GM15510 (cell line): ENCODE measurements around the gene RIC8B.

Experiments
- POLR2A ChIP-seq: IDR thresholded peaks from 3 replicates; pipeline ENCODE4 v1.6.1; 2011; ENCODE audit warnings: borderline replicate concordance; ENCODE audit not compliant: insufficient read length; ENCODE audit errors: extremely low read depth

The RIC8B gene

DNA sequence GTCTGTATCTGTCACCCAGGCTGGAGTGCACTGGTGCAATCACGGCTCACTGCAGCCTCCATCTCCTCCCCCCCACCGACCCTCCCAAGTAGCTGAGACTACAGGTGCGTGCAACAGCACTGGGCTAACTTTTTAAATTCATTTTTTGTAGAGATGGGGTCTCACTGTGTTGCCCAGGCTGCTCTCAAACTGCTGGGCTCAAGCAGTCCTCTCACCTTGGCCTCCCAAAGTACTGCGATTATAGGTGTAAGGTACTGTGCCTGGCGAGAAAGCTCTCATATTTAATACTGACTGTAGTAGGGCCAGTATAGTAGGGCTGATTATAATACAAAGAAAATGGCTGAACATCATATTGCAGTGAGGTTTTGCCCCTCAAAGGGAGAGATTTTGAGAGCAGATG, 2.4 kb downstream of the RIC8B start:
- TF ChIP-seq POLR2A: no peak

DNA sequence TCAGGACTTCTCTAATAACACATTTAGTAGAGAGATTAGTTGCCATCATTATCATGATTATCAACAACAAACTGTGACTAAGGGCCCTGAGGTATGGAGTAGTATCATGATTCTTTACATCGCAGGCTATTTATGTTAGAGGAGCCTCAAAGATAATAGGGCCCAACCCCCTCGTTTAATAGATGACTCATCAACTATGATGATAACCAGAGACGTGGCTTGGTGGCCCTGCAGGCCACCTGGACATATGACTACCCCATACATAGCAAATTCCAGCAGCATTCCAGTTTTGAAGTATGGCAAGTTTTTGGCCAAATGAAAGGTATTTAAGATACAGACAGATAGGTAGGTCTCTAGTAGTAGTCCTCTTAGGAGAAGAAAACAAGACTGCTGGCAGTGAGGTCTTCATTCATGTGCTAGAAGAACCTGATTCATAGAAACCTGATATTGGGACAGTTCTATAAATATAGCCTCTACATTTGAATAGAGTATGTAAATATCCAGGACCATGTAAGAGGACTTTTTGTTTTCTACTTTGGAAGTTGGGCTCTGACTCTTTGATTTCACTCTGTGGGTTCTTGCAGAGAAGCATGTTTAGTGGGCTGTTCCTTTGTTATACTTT, 5.6 kb downstream of the RIC8B start:
- no peak for TF ChIP-seq POLR2A

DNA sequence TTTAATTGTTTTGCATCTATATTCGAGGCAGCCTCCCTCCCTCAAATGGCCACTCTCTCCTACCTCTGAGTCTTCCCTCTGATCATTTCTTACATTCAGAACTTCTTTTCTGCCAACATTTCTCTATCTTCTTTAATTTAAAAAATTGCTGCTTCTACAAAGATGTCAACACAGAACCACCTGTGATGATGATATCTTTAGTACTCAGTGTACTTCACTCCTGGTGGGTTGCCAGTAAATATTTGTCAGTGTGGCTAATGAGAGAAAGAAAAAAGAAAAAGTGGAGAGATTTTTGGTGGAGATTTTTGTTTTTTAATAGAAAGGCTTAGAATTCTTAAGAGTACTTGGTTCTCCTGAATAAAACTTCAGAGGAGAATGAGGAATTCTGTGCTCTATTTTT, 8.1 kb downstream of the RIC8B start:
- TF ChIP-seq POLR2A: no peak

DNA sequence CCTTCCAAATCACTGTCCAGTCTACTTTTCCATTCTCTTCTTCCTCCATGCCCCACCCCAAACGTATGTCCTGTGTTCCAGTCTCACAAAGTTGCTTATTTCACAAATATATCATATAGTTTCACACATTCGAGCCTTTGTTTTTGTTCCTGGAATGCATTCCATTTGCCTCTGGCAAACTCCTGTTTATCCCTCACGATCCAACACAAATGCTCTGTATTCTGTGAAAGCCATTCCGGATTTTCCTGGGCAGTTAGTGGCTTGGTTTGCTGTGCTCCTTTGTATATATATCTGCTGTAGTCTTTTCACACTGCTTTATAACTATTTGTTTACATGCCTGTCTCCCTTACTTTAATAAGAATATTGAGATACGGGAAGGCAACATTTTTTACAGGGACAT, 9.0 kb downstream of the RIC8B start:
- TF ChIP-seq POLR2A: no peak

DNA sequence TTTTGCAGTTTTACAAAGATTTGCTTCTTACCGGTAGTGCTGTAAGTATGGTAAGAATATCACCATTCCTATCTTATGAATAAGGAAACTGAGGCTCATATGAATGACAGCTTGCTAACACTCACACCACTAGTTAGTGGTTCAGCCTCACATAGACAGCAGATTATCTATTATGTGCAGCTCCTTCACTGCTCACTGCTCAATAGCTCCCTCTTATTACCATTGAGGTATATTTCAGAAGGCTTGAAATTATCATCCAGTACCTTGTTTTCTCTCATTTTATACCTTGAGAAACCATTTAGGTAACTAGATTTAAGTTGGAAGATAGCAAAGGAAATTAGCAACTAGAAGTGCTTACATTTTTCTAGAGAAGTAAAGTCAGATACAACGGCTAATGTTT, 15.5 kb downstream of the RIC8B start:
- no peak for TF ChIP-seq POLR2A

DNA sequence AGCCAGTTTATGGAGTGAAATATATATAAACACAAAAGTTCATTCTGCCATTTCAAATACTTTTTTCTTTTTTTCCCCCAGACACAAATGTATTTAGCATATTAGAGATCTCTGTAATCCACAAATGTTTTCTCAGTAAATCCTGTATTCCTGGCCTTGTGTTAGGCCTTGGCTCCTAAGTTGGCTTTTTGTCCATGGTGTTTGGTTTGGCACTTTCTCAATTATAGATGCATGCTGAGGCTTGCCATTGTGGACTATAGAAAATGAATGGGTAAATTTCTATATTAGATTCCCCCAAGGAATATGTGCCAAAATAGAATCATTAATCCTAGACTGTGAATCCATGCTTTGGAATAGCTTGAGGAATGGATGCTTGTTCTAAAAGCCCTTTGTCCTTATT, 17.0 kb downstream of the RIC8B start:
- TF ChIP-seq POLR2A: no peak

DNA sequence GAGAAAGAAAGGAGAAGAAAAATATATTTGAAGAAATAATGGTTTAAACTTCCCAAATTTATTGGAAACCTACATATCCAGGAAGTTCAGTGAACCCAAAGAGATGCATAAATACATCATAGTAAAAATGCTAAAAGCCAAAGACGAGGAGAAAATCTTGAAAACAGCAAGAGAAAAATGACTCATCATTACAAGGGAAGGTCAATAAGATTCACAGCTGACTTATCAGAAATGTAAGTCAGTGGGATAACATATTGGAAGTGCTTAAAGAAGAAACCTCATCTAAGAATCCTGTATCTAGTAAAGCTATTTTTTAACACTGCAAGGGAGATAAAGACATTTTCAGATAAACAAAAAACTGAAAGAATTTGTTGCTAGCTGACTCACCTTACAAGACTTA, 19.9 kb downstream of the RIC8B start:
- TF ChIP-seq POLR2A: no peak

DNA sequence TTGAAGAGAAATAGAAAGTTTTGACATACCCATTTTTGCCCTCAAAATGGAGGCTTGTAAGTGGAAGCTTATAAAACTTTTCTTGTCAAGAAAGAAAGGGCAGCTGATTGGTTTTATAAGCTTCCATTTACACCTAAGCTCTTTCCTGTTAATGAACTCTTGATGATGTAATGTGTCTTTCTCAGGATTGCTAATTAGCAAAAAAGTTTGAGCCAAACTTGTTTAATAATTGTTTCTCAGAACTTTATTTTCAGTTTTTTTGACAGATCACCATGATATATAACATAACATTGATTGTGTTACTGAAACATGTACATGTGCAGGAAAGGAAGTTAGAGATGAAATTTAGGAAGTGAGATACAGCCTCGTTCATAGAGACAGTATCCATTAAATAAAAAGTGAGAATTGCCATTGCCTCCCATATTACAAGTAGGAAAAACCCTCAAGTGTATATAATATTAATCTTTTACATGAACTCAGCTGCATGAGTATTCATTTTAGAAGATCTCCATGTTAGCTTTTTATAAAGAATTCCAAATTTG, 26.8 kb downstream of the RIC8B start:
- TF ChIP-seq POLR2A: no peak

DNA sequence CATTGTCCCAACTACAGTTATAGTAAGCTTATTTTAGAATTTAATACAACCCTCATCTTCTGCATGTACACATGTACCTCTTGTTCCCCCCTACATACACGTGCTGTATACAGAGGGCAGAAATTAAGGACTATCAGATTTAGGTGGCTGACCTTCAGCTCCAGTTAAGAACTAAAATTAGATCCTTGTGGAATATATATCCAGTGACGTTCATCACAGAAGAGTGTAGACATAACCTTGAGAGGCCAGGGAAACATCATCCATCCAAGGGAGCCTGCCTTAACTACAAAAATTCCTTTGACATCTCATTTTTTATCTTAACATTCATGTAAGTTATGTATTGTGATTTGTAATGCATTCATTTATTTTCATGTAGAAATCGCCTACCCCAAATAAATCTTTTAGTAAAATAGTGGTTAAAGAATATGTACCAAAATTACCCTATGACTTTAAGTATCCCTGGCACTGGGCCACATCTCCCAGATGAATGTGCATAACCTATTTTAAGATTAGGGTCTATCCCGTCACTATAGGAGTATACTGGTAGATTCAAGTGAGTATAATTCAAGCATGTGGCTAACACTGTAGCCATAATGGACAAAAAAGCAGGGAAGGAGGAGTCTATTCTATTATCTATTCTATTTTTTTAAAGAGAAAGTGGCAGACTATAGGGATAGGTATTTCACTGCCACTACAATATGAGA, 27.5 kb downstream of the RIC8B start:
- no peak for TF ChIP-seq POLR2A

DNA sequence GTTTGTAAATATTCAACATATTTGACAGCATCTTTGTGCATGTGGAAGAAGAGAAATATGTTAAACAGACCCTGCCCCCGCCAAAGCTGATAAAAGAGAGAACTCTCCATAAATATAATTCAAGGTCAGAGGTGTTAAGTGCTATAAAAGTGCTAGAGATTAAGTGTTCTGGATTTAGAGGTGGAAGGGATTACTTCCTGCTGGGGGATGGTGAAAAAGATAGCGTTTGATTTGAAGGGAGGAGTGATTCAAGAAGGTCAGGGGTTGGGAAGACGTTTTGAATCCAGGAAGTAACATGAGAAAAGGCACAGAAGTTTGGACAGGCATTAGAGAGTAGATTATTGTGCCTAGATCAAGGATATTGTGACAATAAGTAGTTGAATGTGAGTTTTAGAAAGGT, 30.2 kb downstream of the RIC8B start:
- no peak for TF ChIP-seq POLR2A

DNA sequence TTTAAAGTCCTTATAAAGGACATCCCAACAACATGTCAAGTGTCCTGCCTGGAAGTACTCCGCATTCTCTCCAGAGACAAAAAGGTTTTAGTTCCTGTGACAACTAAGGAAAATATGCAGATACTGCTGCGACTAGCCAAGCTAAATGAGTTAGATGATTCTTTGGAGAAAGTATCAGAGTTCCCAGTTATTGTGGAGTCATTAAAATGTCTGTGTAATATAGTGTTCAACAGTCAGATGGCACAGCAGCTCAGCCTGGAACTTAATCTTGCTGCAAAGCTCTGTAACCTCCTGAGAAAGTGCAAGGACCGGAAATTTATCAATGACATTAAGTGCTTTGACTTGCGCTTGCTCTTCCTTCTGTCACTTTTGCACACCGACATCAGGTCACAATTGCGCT, 40.2 kb downstream of the RIC8B start:
- TF ChIP-seq POLR2A: no peak

DNA sequence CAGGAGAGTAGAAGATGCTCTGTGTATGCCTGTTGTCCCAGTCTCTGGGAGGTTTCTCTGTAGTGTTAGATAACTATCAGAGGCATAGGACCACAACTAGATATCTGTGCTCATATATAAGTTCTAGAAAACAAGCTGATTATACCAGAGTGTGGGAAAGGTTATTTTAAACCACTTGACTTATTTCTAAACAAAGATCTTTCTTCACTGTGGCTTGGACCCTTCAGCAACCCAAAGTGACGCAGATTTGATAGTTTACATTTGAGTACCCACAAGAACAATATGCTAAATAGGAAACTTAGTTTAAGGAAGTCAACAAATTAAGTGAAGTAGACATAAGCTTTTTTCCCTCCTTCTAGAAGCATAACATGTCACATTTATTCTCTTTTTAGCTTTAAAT, 41.3 kb downstream of the RIC8B start:
- TF ChIP-seq POLR2A: no peak

DNA sequence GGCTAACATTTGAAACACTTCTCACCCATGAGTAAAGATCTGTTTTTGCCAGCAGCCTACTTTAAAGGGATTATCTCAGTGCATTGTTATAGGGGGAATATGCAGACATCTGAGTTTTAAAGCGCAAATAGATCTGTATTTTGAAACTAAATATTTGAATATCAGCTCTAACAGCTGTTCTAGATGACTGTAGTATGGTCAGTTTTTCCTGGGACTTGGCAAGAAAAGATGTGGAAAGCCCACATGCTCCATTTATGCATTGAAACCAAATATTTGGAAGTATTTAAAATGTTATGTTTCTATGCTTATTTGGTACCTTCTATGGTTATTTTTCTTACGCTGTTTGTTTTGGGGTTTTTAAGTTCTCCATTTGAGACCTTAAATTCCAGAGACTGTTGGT, 41.7 kb downstream of the RIC8B start:
- TF ChIP-seq POLR2A: no peak

DNA sequence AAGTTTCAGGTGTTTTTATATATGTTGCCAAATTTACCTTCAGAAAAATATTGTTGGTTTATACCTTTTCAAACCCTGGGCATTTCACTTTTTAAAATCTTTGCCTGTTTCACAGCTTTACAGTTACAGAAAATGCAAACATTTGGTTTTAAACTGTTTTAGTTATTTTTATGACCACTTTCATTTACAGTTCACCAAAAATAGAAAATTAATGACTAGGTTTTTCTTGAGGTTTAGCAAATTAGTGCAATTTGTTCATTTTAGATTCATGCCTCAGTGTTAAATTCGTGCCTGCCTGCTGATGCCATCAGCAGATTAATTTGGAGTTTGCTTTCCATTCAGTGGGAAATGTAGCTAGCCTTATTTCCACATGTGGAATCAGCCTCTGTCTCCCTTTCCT, 45.5 kb downstream of the RIC8B start:
- TF ChIP-seq POLR2A: no peak

DNA sequence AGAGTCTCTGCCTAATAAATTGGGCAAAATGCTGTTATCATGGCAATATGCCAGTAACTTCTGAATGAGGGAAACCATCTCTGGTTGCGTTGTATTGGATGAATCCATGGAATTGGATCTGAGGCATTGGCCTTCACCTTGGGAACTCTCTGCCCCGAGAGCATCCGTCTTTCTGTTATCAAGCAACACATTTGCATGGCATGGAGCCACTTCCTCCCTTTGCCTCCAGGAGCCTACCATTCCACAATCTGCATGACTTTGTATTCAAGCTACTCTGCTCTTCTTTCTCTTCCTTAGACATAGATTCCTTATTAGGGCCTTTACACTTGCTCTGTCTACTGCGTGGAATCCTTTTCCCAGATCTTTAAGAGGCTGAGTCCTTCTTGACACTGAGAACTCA, 57.2 kb downstream of the RIC8B start:
- no peak for TF ChIP-seq POLR2A

DNA sequence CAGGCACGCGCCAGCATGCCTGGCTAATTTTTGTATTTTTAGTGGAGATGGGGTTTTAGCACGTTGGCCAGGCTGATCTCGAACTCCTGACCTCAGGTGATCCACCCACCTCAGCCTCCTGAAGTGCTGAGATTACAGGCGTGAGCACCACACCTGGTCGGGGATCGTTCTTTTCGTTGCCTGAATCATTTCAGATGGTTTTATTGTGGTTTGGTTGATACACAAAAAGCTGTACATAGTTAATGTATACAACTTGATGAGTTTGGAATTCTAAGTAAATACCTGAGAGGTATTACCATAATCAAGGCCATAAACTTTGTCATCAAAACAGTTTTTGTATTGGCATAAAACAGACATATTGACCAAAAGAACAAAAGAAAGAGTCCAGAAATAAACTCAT, 63.3 kb downstream of the RIC8B start:
- TF ChIP-seq POLR2A: no peak

DNA sequence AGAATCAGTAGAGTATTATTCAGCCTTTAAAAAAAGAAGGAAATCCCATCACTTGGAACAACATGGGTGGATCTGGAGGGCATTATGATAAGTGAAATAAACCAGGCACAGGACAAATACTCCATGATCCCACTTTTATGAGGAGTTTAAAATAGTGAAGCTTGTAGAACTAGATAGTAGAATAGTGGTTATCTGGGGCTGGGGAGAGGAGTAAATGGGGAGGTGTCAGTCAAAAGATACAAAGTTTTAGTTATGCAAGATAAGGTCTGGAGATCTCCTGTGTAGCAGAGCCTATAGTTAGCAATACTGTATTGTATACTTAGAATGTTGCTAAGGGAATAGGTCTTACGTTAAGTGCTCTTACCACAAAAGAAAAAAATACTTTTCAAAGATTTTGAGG, 64.9 kb downstream of the RIC8B start:
- no peak for TF ChIP-seq POLR2A

DNA sequence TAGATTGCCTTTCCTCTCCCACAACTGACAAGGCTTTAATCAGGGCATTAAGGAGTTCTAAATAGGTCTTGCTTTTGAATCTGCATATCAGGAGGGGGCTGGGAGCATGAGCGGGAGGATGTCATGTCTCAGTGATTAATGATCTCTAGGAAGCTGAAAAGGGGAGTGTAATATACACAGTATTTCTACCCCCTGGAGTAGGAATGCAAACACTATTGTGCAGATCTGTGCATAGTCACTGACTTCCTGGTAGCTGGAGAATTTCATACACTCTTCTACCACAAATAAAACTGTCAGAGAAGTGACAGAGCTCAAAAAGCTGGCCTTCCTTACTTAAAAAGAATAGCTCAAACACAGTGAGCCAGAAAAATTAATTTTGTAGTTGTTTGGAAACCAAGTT, 65.8 kb downstream of the RIC8B start:
- TF ChIP-seq POLR2A: no peak
